ENCODE measurements around the gene ZFP90.

GRCh38 chr16:68526782-68527145 lies 12.3 kb upstream of the ZFP90 start:
- no peak for TF ChIP-seq POLR2A (IDR thresholded peaks at IDR 0.05; ENCODE audit: low read depth, low read length)
- TF ChIP-seq POLR2AphosphoS5 (IDR thresholded peaks at IDR 0.05; ENCODE audit: low read depth, low read length) = no peak
- TF ChIP-seq TAF1 (IDR thresholded peaks at IDR 0.05; ENCODE audit: low read depth, low read length) = no peak
- no peak for TF ChIP-seq POU2F2 (IDR thresholded peaks at IDR 0.05; ENCODE audit: low read depth, low read length)
- no peak for TF ChIP-seq SPI1 (IDR thresholded peaks at IDR 0.05; ENCODE audit: low read depth, low read length)
- TF ChIP-seq PAX5 (IDR thresholded peaks at IDR 0.05; ENCODE audit: insufficient read depth, low read length, severe bottlenecking) = no peak

All from GM12891 (cell line).